Measurements from ENCODE around the gene NEK6.

GRCh38 chr9:124363326-124364096 lies 105.8 kb downstream of the NEK6 start:
- TF ChIP-seq CTCF (IDR thresholded peaks at IDR 0.05) = no peak
- TF ChIP-seq ZFX (IDR thresholded peaks at IDR 0.05; ENCODE audit: borderline replicate concordance) = no peak

Data from 22Rv1 (cell line).